ENCODE measurements around the gene ARMC5. TPM values are rescaled to one million over a fixed set of nuclear protein-coding genes. Genes with fewer than 3 reads are reported as not detected.

ARMC5 gene
- polyA plus RNA-seq, 6 donors from 2014 or later, result 4.2 to 8.2 (median 6.1) TPM

DNA sequence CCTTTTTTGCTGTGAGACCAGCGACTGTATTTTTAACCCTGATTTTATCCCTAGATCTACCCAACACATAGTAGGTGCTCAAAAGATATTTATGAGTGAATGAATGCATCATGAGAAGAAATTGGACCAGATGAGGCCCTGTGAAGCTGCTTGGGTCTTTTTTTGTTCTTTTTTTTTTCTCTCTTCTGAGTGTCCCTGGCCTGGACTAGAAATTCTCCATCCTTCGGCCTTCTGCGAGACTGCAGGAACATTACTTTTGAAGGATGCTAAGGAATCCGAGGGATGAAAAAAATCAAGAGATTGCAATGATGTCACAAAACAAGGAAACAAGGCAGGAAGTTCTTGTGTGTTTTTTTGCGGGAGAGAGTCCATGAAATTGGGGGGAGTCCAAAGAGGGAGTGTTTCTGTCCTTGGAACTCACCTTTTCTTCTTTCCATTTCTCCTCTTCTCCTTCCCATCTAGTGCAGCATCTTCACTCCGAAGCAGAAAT is 49.5 kb downstream of the ARMC5 start:
- no peaks in the 10 kb centered on the region for H3K27me3 Mint-ChIP-seq
- H3K4me3 Mint-ChIP-seq, result peak overlapping the region; percentile 89 to 99 (median 95)
- peaks cover 0 to 3% (median 0%) of the 10 kb centered on the region in 7 donors for H3K9me3 Mint-ChIP-seq
- no peaks in the 10 kb centered on the region for H3K36me3 Mint-ChIP-seq
- no peak for DNase-seq
- no peak for ATAC-seq (ENCODE audit: low read depth in 2 of 2)
- peak overlapping the region; percentile 88 to 97 (median 96) for H3K27ac Mint-ChIP-seq
- H3K4me1 Mint-ChIP-seq, result peaks cover 39 to 64% (median 64%) of the 10 kb centered on the region in 3 donors

DNA sequence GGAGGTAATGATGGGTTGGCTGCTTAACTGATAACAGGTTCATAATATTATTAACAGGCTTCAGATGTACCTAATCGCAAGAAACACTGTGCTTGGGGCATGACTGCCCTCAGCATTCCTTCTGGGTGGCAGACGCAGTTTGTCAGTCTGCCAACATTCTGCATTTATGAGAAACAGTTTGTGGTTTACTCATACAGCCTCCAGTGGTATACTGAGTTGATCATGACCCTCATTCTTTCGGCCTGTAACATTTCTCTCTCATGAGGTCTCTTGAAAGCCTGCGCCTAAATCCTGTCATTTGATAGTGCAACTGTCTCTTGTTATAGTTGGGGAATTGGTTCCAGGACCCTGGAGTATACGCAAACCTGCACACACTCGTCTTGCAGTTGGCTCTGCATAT is 53.8 kb downstream of the ARMC5 start:
- peaks cover 20 to 27% (median 25%) of the 10 kb centered on the region in 3 donors for H3K4me1 Mint-ChIP-seq
- DNase-seq (no peak), ATAC-seq (ENCODE audit: low read depth in 2 of 2) (no peak)
- H3K4me3 Mint-ChIP-seq, result no peak overlapping the region
- H3K9me3 Mint-ChIP-seq, result peaks cover 0 to 11% (median 8%) of the 10 kb centered on the region in 7 donors
- peaks cover 0 to 23% (median 12%) of the 10 kb centered on the region in 3 donors for H3K27me3 Mint-ChIP-seq
- peaks cover 0 to 6% of the 10 kb centered on the region in 2 donors for H3K36me3 Mint-ChIP-seq
- H3K27ac Mint-ChIP-seq, result peak overlapping the region in 1 of 6 donors; percentile 74

DNA sequence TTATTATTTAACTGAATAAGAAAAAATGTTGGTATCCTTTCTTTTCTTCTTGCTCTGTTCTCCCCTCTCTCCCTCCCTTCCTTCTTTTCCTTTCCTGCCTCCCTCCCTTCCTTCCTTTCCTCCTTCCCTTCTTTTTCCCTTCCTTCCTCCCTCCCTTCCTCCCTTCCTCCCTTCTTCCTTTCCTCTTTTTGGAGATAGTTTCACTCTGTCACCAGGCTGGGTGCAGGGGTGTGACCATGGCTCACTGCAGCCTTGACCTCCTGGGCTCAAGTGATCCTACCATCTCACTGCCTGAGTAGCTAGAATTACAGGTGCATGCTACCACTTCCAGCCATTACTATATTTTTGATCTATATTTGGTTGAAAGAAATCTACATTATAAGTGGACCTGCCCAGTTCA is 54.6 kb downstream of the ARMC5 start:
- peaks cover 0 to 6% of the 10 kb centered on the region in 2 donors for H3K36me3 Mint-ChIP-seq
- peaks cover 18 to 23% (median 19%) of the 10 kb centered on the region in 3 donors for H3K4me1 Mint-ChIP-seq
- H3K9me3 Mint-ChIP-seq, result peaks cover 0 to 11% (median 8%) of the 10 kb centered on the region in 7 donors
- ATAC-seq (ENCODE audit: low read depth in 2 of 2) (no peak), DNase-seq (no peak)
- H3K27me3 Mint-ChIP-seq, result peaks cover 0 to 24% (median 12%) of the 10 kb centered on the region in 3 donors
- H3K27ac Mint-ChIP-seq, result peak overlapping the region in 1 of 6 donors; percentile 60
- H3K4me3 Mint-ChIP-seq, result no peak overlapping the region

Other genes with a start within 250 kb of the ARMC5 start
- not detected for gene TRIM72, start 245.4 kb upstream of the ARMC5 start, polyA plus RNA-seq (ENCODE audit: low read depth in 6 of 6)
- gene PYDC1, start 242.4 kb upstream of the ARMC5 start, polyA plus RNA-seq (ENCODE audit: low read depth in 6 of 6), result not detected
- gene ITGAM, start 199.5 kb upstream of the ARMC5 start, polyA plus RNA-seq (ENCODE audit: low read depth in 6 of 6), result 1 to 10 TPM in 4 of 6 donors, under 1 TPM in 2; 0.27 to 4.4 (median 1.6) TPM
- 1 to 10 TPM in 2 of 6 donors, under 1 TPM in 2, not detected in 2; 0.57 to 1.1 (median 0.91) TPM for gene ITGAX, start 104.3 kb upstream of the ARMC5 start, polyA plus RNA-seq (ENCODE audit: low read depth in 6 of 6)
- gene ITGAD, start 66.2 kb upstream of the ARMC5 start, polyA plus RNA-seq (ENCODE audit: low read depth in 6 of 6), result not detected
- gene COX6A2, start 31.1 kb upstream of the ARMC5 start, polyA plus RNA-seq (ENCODE audit: low read depth in 6 of 6), result not detected
- under 1 TPM in 1 of 6 donors, not detected in 5; 0.33 TPM for gene ZNF843, start 16.7 kb upstream of the ARMC5 start, polyA plus RNA-seq (ENCODE audit: low read depth in 6 of 6)
- 1 to 10 TPM in 2 of 6 donors, under 1 TPM in 2, not detected in 2; 0.57 to 1.4 (median 0.94) TPM for gene TGFB1I1, start 12.7 kb downstream of the ARMC5 start, polyA plus RNA-seq (ENCODE audit: low read depth in 6 of 6)
- gene SLC5A2, start 23.6 kb downstream of the ARMC5 start, polyA plus RNA-seq (ENCODE audit: low read depth in 6 of 6), result under 1 TPM in 3 of 6 donors, not detected in 3; 0.15 to 0.20 (median 0.18) TPM
- gene RUSF1, start 48.9 kb downstream of the ARMC5 start, polyA plus RNA-seq (ENCODE audit: low read depth in 6 of 6), result 10 to 100 TPM; 12.6 to 25.3 (median 21.2) TPM
- gene AHSP, start 68.4 kb downstream of the ARMC5 start, polyA plus RNA-seq (ENCODE audit: low read depth in 6 of 6), result not detected

Measured in naive B cell (primary cell).